Esophagus squamous epithelium (tissue), 4 donors: ENCODE data around the gene AADACL2.

Source experiments
- POLR2A ChIP-seq, 4 donors: fragments of 450-650 bp; IDR thresholded peaks; one replicate each; pipeline ENCODE4 v1.6.1; 2017; ENCODE audit warnings: antibody characterized with exemption in 4 of 4, mild to moderate bottlenecking in 4 of 4, moderate library complexity in 3 of 4
- TF ChIP-seq, protein P1 (sequence below), 6 experiments: fragments of 450-650 bp in 4 of 6; fragments of 200-600 bp in 2 of 6; sonication (generic) in 2 of 6; IDR thresholded peaks; one replicate each; pipeline ENCODE4 v1.5.1; 2016 to 2019; ENCODE audit warnings: antibody characterized with exemption in 6 of 6, mild to moderate bottlenecking in 4 of 6, moderate library complexity in 4 of 6

DNA sequence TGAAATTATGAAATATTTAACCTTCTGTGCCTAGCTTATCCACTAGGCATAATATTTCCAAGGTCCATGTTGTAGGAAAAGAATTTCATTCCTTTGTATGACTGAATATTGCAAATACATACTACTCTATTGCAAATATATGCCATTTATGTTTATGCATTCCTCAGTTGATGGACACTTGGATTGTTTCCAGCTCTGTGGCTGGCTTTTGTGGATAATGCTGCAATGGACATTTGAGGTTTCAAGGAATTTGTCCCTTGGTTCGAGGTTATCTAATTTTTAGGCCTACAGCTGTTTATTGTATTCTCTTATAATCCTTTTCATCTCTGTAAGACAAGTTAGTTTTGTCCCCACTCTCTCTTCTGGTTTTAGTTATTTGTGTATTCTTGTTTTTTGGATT lies 7.7 kb upstream of the AADACL2 start:
- no peak for TF ChIP-seq POLR2A (IDR thresholded peaks at IDR 0.05)
- TF ChIP-seq, protein P1, sequence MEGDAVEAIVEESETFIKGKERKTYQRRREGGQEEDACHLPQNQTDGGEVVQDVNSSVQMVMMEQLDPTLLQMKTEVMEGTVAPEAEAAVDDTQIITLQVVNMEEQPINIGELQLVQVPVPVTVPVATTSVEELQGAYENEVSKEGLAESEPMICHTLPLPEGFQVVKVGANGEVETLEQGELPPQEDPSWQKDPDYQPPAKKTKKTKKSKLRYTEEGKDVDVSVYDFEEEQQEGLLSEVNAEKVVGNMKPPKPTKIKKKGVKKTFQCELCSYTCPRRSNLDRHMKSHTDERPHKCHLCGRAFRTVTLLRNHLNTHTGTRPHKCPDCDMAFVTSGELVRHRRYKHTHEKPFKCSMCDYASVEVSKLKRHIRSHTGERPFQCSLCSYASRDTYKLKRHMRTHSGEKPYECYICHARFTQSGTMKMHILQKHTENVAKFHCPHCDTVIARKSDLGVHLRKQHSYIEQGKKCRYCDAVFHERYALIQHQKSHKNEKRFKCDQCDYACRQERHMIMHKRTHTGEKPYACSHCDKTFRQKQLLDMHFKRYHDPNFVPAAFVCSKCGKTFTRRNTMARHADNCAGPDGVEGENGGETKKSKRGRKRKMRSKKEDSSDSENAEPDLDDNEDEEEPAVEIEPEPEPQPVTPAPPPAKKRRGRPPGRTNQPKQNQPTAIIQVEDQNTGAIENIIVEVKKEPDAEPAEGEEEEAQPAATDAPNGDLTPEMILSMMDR (IDR thresholded peaks at IDR 0.05) = no peak
